WTC11 (cell line): ENCODE measurements around the gene FNDC5. TPM values are rescaled to one million over a fixed set of nuclear protein-coding genes. Genes with fewer than 3 reads are reported as not detected.

Source experiments
- ATAC-seq: fragments of 200-7000 bp; cut with Tn5 transposase; 2 replicates; pipeline ENCODE4 v1.10.0; 2021; ENCODE audit warnings: mild to moderate bottlenecking, moderate library complexity
- CTCF ChIA-PET: fragments of 300-600 bp; sonication (Branson Sonifier 250); formaldehyde crosslinking; loops from one replicate; lab custom pipeline; 2021; ENCODE audit warnings: antibody characterized with exemption; lab: Charles Lee
- POLR2A ChIA-PET: fragments of 350-600 bp; sonication (Branson Sonifier 250); formaldehyde crosslinking; loops from one replicate; lab custom pipeline; 2021; ENCODE audit warnings: antibody characterized with exemption; lab: Charles Lee
- DNase-seq: peaks from one replicate; pipeline ENCODE4 v3.0.0; 2021; ENCODE audit warnings: low spot score
- H3K27ac Mint-ChIP-seq: 2 replicates; pipeline ENCODE4 v1.8.0; 2021; ENCODE audit warnings: mixed read lengths
- H3K27me3 Mint-ChIP-seq: 2 replicates; pipeline ENCODE4 v1.8.0; 2021; ENCODE audit warnings: low read depth, mild to moderate bottlenecking, moderate library complexity, mixed read lengths
- H3K36me3 Mint-ChIP-seq: 2 replicates; pipeline ENCODE4 v1.8.0; 2021; ENCODE audit warnings: mixed read lengths
- H3K4me1 Mint-ChIP-seq: 2 replicates; pipeline ENCODE4 v1.8.0; 2022; ENCODE audit warnings: mixed read lengths
- H3K4me3 Mint-ChIP-seq: 2 replicates; pipeline ENCODE4 v1.8.0; 2021; ENCODE audit warnings: mild to moderate bottlenecking, moderate library complexity, mixed read lengths
- H3K9me3 Mint-ChIP-seq: 2 replicates; pipeline ENCODE4 v1.8.0; 2021; ENCODE audit warnings: mixed read lengths
- CBFB ChIP-seq: sonication (generic); formaldehyde crosslinking; IDR thresholded peaks from 2 replicates; pipeline ENCODE4 v1.8.1; 2022; ENCODE audit warnings: mild to moderate bottlenecking, low read depth, missing genetic modification reagents
- CREB1 ChIP-seq: sonication (generic); formaldehyde crosslinking; IDR thresholded peaks from 2 replicates; pipeline ENCODE4 v1.8.0; 2023; ENCODE audit warnings: mild to moderate bottlenecking, missing genetic modification reagents
- CREM ChIP-seq: sonication (generic); formaldehyde crosslinking; IDR thresholded peaks from 2 replicates; pipeline ENCODE4 v1.8.1; 2022; ENCODE audit warnings: mild to moderate bottlenecking, missing genetic modification reagents, moderate library complexity
- E2F4 ChIP-seq: sonication (generic); formaldehyde crosslinking; IDR thresholded peaks from 2 replicates; pipeline ENCODE4 v1.8.1; 2022; ENCODE audit warnings: low read depth, mild to moderate bottlenecking, moderate library complexity, missing genetic modification reagents, borderline replicate concordance
- EMX1 ChIP-seq: fragments of 250-450 bp; sonication (Bioruptor Pico); IDR thresholded peaks from 2 replicates; pipeline ENCODE4 v1.8.0; 2021; ENCODE audit warnings: mild to moderate bottlenecking
- ERG ChIP-seq: fragments of 250-450 bp; sonication (Bioruptor Pico); IDR thresholded peaks from 2 replicates; pipeline ENCODE4 v1.8.0; 2021; ENCODE audit warnings: mild to moderate bottlenecking
- ETV6 ChIP-seq: sonication (generic); formaldehyde crosslinking; IDR thresholded peaks from 2 replicates; pipeline ENCODE4 v1.8.1; 2022; ENCODE audit warnings: mild to moderate bottlenecking, missing genetic modification reagents
- IRF2 ChIP-seq: sonication (generic); formaldehyde crosslinking; IDR thresholded peaks from 2 replicates; pipeline ENCODE4 v1.8.0; 2022; ENCODE audit warnings: low read depth, missing genetic modification reagents, borderline replicate concordance
- JAZF1 ChIP-seq: fragments of 250-450 bp; sonication (Bioruptor Pico); IDR thresholded peaks from 2 replicates; pipeline ENCODE4 v1.9.0; 2021; ENCODE audit warnings: moderate library complexity, mild to moderate bottlenecking, inconsistent platforms
- MYBL2 ChIP-seq: sonication (generic); formaldehyde crosslinking; IDR thresholded peaks from 2 replicates; pipeline ENCODE4 v1.8.1; 2023; ENCODE audit warnings: mild to moderate bottlenecking, moderate library complexity, missing genetic modification reagents
- NR3C1 ChIP-seq: sonication (generic); formaldehyde crosslinking; conservative IDR thresholded peaks from 2 replicates; pipeline ENCODE4 v1.8.1; 2023; ENCODE audit warnings: low read depth, mild to moderate bottlenecking, missing genetic modification reagents
- RORB ChIP-seq: fragments of 250-450 bp; sonication (Bioruptor Pico); IDR thresholded peaks from 2 replicates; pipeline ENCODE4 v1.9.0; 2021; ENCODE audit warnings: mild to moderate bottlenecking
- TCF7 ChIP-seq: sonication (generic); formaldehyde crosslinking; IDR thresholded peaks from 2 replicates; pipeline ENCODE4 v1.8.0; 2022; ENCODE audit warnings: mild to moderate bottlenecking, low read depth, missing genetic modification reagents, moderate library complexity
- TP53 ChIP-seq: sonication (generic); formaldehyde crosslinking; IDR thresholded peaks from 2 replicates; pipeline ENCODE4 v1.8.1; 2023; ENCODE audit warnings: mild to moderate bottlenecking, missing genetic modification reagents
- ZBTB21 ChIP-seq: sonication (generic); formaldehyde crosslinking; IDR thresholded peaks from 2 replicates; pipeline ENCODE4 v1.8.1; 2023; ENCODE audit warnings: mild to moderate bottlenecking, missing genetic modification reagents, borderline replicate concordance
- ZNF219 ChIP-seq: sonication (generic); formaldehyde crosslinking; IDR thresholded peaks from 2 replicates; pipeline ENCODE4 v1.8.0; 2023; ENCODE audit warnings: missing genetic modification reagents, mild to moderate bottlenecking, borderline replicate concordance
- ZNF232 ChIP-seq: sonication (generic); formaldehyde crosslinking; IDR thresholded peaks from 2 replicates; pipeline ENCODE4 v1.8.0; 2022; ENCODE audit warnings: mild to moderate bottlenecking, missing genetic modification reagents
- total RNA-seq: library from RNA; stranded (reverse); gene quantifications from 3 replicates; pipeline ENCODE4 v1.2.3, GENCODE V29; 2021
- TF ChIP-seq, protein P1 (sequence below): sonication (generic); formaldehyde crosslinking; IDR thresholded peaks from 2 replicates; pipeline ENCODE4 v1.8.0; 2022; ENCODE audit warnings: mild to moderate bottlenecking, missing genetic modification reagents
- TF ChIP-seq, protein P2 (sequence below): fragments of 250-450 bp; sonication (Bioruptor Pico); IDR thresholded peaks from 2 replicates; pipeline ENCODE4 v2.1.2; 2022; ENCODE audit warnings: mild to moderate bottlenecking, moderate library complexity
- TF ChIP-seq, protein P3 (sequence below): sonication (generic); formaldehyde crosslinking; IDR thresholded peaks from 2 replicates; pipeline ENCODE4 v1.8.0; 2022; ENCODE audit warnings: mild to moderate bottlenecking, missing genetic modification reagents

Gene FNDC5
- total RNA-seq, 1 experiment from 2014 or later, result 1.2 TPM

DNA sequence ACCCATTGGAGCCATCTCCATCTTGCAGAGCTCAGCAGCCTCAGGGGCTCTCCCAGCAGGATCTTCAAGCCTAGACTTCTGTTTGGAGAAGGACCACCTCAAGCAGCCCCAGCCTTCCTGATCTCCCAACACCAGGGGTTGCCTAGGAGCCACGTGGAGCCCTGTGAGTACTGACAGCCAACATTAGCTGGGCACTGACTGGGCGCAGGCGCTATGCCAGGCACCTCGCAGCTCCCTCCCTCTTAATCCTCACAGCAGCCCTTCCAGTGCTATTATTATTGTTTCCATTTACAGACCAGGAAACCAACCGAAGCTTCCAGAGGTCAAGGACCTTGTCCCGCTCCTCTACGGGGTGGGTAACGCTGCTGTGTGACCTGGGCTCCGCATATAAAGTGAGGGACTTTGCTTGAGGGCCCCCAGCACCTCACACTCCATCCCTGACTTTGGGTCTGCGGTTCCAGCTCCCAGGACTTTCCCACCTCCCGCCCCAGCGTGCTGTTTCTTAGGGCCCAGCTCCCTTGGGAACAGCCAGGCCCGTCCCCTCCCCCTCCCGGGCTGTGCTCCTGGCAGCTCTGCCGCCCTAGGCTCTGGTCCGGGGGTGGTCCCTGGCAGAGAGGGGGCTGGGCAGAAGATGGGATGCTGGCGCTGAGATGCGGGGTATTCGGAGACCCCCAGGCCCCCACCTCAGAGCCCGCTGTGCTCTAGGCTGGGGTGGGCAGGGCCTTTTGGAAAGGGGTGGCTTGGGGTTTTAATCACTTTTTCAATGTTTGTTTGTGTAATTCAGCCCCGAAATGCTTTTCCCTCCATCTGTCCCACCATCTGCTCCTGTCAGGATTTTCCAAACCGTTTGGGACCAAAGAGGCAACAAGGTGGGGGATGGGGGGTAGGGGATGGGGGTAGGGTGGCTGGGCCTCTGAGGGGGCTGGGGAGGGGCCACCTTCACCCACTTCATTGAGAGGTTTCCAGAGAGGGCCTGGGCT lies 11.4 kb upstream of the FNDC5 start:
- Mint-ChIP-seq H3K27ac (no peak overlapping the region), H3K27me3 (peaks cover 33% of the 10 kb centered on the region), H3K36me3 (no peaks in the 10 kb centered on the region), H3K9me3 (no peaks in the 10 kb centered on the region), H3K4me1 (peaks cover 18% of the 10 kb centered on the region), H3K4me3 (no peak overlapping the region)
- CTCF ChIA-PET, result interaction anchor here (0.6 to 3.4 kb wide), 6 partner anchors 8 to 204 kb away, joined by 3 to 27 read pairs (median 6); partner anchors contain the start of gene AZIN2
- POLR2A ChIA-PET, result no interaction called here
- DNase-seq (no peak), ATAC-seq (no peak)
- TF ChIP-seq RORB (CRISPR knock-in tag) (no peak), NR3C1 (CRISPR knock-in tag) (no peak), TP53 (CRISPR knock-in tag) (no peak), CBFB (CRISPR knock-in tag) (no peak), TCF7 (no peak), ZNF219 (CRISPR knock-in tag) (no peak), E2F4 (no peak), ETV6 (CRISPR knock-in tag) (no peak), IRF2 (no peak), ZNF232 (no peak), EMX1 (CRISPR knock-in tag) (no peak), CREB1 (CRISPR knock-in tag) (no peak), ZBTB21 (CRISPR knock-in tag) (no peak), MYBL2 (CRISPR knock-in tag) (no peak), JAZF1 (CRISPR knock-in tag) (no peak)
- TF ChIP-seq, protein P1, sequence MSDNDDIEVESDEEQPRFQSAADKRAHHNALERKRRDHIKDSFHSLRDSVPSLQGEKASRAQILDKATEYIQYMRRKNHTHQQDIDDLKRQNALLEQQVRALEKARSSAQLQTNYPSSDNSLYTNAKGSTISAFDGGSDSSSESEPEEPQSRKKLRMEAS, result no peak

DNA sequence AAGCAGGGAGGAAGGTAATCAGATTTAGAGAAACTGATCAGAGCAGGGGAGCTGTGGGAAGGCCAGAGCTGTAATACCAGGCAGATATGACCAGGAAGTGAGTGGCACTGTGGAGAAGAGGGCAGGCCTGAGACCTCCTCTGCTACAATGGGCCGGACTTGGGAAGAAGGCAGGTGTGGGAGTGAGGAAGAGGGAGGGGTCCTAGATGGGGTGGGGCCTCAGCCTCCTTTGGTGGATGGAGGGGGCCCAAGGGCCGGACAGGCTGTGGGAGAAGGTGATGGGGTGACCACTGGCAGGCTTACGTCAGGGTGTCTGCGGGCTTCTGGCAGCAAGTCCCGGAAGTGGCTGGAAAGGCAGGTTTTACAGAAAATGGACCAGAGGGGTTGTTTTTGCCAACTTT lies 10.6 kb upstream of the FNDC5 start:
- ChIA-PET POLR2A (interaction anchor here (0.6 kb wide), 1 partner anchor 62 kb away, joined by 3 read pairs; no protein-coding TSS in a partner anchor), CTCF (interaction anchor here (1.2 to 3.4 kb wide), 6 partner anchors 8 to 205 kb away, joined by 3 to 27 read pairs (median 6); no protein-coding TSS in a partner anchor)
- Mint-ChIP-seq H3K36me3 (no peaks in the 10 kb centered on the region), H3K27me3 (peaks cover 28% of the 10 kb centered on the region), H3K4me1 (peaks cover 22% of the 10 kb centered on the region), H3K9me3 (no peaks in the 10 kb centered on the region), H3K4me3 (no peak overlapping the region), H3K27ac (no peak overlapping the region)
- TF ChIP-seq TCF7, result no peak
- TF ChIP-seq, protein P2, sequence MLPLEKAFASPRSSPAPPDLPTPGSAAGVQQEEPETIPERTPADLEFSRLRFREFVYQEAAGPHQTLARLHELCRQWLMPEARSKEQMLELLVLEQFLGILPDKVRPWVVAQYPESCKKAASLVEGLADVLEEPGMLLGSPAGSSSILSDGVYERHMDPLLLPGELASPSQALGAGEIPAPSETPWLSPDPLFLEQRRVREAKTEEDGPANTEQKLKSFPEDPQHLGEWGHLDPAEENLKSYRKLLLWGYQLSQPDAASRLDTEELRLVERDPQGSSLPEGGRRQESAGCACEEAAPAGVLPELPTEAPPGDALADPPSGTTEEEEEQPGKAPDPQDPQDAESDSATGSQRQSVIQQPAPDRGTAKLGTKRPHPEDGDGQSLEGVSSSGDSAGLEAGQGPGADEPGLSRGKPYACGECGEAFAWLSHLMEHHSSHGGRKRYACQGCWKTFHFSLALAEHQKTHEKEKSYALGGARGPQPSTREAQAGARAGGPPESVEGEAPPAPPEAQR (CRISPR knock-in tag), result no peak
- TF ChIP-seq, protein P3, sequence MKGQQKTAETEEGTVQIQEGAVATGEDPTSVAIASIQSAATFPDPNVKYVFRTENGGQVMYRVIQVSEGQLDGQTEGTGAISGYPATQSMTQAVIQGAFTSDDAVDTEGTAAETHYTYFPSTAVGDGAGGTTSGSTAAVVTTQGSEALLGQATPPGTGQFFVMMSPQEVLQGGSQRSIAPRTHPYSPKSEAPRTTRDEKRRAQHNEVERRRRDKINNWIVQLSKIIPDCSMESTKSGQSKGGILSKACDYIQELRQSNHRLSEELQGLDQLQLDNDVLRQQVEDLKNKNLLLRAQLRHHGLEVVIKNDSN (CRISPR knock-in tag), result no peak
- no peak for TF ChIP-seq ERG (CRISPR knock-in tag)
- TF ChIP-seq CREM, result no peak
- ATAC-seq (no peak), DNase-seq (no peak)
